Measurements from ENCODE around the gene RDH16.

The RDH16 gene, protein sequence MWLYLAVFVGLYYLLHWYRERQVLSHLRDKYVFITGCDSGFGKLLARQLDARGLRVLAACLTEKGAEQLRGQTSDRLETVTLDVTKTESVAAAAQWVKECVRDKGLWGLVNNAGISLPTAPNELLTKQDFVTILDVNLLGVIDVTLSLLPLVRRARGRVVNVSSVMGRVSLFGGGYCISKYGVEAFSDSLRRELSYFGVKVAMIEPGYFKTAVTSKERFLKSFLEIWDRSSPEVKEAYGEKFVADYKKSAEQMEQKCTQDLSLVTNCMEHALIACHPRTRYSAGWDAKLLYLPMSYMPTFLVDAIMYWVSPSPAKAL

DNA sequence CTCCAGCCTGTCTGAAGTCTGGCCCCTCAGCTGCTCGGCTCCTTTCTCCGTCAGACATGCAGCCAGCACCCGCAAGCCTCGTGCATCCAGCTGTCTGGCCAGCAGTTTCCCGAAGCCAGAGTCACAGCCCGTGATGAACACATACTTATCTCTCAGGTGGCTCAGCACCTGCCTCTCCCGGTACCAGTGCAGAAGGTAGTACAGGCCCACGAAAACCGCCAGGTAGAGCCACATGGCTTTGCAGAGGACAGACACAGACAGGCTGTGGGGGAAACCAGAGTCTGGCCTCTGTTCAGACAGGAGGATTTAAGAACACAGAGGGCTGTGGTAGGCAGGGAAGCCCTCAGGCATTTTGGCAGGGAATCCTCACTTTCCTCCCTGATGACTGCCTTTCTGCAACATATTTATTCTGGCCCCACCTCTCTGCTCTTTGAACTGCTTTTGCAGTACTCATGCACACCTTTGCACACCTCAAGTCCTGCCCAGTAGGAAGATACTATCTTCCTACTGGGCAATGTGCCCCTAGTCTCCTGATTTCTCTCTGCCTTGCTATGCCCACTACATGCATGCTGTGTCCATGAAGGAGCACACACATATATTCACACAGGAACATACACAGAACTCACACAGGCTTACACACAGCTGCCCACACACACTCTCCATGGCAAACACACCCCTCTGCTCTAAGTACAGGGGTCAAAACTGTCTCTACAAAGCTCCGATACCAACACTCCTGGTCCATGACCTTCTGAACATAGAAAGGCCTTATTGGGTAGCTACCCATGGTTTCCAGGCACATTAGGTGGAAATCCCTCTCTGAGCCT is at the start of gene RDH16:
RDH16 (minus strand) TSS at position 380 of the 824 bp plus-strand sequence; CDS start at position 234, 146 bp downstream.
- DNase-seq = no peak

DNA sequence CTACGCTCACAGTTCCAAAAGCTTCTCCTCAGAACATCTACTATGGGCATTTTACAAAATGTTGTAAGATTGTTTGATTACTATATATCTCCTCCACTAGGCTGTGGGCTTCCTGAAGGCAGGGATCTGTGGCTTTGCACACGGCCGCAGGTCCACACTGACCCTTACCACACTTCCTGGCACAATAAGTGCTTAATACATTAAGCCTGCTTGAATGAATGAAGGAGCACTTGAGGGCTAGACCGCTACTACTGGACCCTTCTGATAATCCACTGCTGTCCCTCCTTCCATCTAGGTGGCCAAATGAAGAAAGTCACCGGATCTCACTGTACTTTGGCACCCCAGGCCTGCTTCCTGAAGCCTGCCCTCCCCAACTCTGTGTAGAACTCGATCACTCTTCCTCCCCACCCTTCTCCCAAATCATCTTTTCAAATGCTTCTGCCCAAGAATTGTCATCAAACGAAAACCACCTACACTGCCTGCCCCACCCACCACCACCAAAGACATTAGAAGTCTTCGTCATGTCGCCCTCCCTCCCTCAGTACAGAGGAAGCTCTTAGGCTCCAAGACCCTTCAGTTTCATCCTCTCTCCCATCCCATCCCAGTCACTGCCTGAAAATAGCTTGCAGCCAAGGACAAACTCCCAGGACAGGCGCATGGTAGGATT is 49.5 kb upstream of the RDH16 start:
- no peak for DNase-seq

DNA sequence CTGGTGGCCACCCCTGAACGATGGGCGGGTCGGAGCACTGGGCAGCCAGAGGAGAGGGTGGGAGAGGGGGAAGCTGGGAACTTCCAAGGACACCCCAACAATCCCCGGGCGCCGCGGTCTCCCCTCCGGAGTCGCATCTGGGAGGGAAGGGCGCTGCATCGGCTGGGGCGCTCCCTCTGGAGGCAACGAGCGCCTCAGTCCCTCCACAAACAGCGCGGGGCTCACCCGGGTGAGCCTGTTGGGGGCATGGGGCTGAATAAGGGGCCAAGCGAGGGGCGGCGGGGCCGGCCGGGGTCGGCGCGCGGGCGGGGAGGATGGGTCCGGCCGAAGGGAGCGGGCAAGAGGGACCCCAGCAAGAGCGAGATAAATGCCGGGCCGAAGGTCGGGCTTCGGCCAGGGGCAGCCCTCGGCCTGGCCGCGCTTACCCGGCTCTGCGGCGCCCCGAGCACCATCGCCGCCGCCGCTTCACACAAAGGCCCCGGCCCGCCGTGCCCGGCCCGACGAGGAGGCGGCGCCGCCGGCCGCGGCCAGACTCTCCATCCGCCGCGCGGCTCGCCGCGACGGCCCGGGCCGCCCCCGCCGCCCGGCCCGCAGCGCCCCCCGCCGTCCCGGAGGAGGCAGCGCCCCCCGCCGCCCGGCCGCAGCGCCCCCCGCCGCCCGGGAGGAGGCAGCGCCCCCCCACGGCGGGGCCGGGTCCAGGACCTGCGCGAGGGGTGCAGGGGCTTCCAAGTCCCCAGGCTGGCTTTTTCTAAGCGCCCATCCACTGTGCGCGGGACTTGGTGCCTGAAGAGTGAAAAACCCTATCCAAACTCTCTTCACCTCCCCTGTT is 48.8 kb upstream of the RDH16 start, which contains the start of gene ZBTB39:
ZBTB39 (minus strand) TSS at position 567 of the 829 bp plus-strand sequence. CDS start 1,629 bp downstream, outside the sequence.
- DNase-seq = peak; percentile 60

DNA sequence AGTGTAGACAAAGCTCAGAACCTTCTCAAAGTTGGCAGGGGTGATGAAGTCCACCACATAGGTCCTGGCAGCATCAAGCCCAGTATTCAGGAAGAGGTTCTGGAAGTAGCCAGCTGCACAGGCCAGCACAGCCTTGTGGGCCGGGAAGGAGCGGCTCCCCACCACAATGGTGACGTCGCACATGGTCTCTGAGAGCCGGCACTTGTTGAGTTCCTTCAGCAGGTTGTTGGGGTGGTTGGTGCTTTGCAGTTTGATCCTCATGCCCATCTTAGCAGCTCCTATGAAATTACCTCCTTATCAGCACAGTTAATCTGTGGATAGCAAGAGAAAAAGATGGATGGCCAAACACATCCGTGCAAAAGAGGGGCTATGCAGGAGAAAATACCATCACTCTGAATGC is 47.2 kb upstream of the RDH16 start:
- no peak for DNase-seq

DNA sequence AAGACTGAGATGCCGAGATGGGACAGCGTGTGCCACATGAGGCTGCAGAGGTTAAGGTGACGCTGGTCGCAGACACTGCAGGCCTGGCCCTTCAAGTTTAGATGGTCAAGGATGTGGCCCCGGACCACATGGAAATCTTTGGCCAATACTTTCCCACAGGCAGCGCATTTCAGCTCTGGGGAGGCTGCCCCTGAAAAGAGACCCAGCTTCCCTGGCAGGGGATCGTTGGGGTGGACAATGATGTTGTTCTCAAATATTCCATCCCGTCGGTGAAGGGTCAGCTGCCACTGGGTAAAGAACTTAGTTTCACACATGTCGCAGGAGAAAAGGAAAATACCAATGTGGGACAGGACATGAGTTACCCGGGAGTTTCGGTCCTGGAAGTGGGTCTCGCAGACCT is 46.0 kb upstream of the RDH16 start:
- no peak for DNase-seq

DNA sequence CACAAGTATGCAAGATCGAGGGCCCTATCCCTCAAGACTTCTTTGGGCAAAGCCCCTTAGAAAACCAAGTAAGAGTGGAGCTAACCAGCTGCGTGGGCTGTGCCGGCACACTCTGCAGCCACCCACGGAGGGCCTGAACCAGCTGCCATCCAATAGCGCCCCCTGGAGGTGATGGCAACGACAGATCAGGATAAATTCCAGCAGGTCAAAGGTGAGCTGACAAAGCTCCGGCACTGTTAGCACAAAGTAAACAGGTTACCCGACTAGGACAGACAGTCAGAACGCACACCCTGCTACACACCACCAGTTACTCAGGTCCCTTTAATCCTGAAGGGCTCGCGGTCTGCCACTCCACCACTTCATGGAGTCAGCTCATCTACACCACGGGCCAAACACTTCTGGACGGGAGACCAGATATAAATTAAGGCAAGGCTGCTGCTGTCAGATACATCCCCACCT is 44.1 kb upstream of the RDH16 start:
- DNase-seq = peak; percentile 76

DNA sequence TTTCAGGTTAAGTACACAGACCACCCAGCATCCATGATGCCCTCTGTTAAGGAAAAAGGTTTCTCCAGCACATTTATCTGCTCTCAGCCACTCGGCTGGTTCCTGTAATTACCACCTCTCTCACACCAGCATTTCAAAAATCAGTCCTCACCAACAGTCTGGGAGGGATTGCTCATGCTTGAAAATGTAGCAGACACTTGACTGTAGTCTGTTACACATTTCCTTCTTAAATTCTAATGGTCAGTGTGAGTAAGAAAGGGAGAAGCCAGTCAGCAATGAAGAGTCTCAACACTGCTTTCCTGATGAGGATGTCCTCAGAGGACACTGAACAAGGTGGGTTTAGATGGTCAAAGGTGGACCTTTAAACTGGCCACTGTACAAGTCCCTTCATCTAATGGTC is 43.0 kb upstream of the RDH16 start:
- DNase-seq = peak; percentile 23

DNA sequence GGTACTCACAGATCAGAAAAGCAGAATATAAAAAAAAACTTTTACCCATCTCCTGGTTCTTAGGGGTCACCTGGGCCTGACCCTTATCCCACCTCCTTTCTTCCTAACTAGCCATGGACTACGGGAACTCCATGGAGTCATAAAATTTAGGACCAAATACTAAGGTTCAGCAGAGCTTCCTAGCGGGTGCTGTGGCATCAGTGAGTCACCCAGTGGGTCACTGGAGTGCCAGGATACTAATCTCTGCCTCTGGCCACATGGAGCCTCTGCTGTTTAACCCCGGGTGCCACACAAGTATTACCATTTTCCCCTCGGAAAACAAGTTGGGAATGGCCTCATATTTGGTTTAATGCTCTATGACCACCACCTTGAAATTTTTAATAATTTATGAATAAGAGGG is 42.0 kb upstream of the RDH16 start:
- no peak for DNase-seq

DNA sequence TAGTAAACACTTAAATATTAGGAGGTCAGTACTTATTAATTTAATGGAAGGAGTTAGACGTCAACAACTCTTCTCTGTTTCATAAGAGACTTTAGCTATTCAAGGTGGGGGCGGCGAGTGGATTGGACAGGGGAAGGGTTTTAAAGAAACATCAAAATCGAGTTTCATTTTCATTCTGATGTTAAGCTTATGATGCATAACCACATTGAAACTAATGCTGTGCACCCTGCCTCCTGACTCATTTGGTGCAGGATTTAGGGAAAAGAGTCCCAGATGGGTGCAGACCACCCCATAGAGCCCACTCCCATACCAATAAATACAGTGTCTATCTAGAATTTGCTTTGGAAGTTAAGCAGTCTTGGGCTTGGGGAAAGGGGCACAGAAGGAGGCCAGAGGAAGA is 41.6 kb upstream of the RDH16 start:
- peak; percentile 79 for DNase-seq

DNA sequence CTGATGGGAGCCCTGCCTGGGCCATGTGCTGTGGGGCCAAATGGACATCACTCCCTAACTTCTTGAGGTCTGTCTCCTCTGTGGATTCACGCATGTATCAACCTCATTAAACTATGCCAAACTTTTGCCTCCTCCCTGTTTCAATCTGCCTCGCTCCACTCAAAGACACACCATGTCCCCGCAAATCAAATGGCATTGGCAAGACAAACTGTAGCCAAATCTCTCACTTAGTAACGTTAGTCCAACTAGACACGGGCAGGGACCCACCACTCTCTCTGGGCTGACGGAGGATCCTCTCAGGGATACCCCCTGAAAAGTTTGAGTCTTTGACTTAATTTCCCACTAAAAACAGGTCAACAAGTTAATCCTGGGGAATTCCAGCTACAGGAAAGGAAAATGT is 40.9 kb upstream of the RDH16 start:
- DNase-seq = no peak

DNA sequence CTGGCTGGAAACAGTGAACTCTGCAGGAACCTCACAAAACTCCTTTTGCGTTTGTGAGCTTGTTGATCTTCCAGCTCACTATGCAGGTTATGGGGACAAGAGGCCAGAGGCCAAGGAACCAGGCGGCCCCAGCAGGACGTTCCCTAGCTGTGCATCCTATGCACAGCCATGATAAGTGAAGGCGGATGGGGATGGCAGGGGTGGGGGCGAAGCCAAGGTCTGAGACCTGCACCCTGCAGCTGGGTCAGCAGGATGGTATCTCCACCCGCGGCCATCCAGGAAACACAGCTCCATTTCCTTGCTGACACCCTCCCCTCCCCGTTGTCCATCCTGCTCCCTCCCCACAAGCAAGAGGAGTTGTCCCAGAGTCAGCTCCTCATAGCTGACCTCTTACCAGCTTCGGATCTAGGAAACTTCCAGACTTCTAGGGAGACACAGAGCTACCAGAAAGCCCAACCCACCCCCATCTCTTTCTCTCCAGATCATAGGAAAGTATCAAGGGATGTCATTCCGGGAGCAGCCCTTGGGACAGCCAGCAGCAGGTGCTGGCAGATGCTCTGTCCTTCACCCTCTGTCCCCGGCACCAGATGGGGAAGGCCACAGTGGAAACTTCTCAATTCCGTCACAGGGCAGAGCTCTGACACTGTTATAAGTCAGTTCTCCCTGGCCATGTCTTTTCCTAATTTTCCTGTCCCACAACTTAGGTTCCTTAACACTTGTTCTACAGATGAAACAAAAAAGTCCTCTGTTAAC is 39.6 kb upstream of the RDH16 start:
- DNase-seq = no peak

DNA sequence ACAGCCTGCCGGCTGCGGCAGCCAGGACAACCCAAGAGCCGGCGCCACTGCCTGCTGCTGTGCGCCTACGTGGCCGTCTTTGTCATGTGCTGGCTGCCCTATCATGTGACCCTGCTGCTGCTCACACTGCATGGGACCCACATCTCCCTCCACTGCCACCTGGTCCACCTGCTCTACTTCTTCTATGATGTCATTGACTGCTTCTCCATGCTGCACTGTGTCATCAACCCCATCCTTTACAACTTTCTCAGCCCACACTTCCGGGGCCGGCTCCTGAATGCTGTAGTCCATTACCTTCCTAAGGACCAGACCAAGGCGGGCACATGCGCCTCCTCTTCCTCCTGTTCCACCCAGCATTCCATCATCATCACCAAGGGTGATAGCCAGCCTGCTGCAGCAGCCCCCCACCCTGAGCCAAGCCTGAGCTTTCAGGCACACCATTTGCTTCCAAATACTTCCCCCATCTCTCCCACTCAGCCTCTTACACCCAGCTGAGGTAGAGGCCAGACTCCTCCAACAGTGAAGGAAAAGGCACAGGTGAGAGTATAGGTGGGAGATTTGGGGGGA is 38.6 kb upstream of the RDH16 start:
- DNase-seq = no peak

DNA sequence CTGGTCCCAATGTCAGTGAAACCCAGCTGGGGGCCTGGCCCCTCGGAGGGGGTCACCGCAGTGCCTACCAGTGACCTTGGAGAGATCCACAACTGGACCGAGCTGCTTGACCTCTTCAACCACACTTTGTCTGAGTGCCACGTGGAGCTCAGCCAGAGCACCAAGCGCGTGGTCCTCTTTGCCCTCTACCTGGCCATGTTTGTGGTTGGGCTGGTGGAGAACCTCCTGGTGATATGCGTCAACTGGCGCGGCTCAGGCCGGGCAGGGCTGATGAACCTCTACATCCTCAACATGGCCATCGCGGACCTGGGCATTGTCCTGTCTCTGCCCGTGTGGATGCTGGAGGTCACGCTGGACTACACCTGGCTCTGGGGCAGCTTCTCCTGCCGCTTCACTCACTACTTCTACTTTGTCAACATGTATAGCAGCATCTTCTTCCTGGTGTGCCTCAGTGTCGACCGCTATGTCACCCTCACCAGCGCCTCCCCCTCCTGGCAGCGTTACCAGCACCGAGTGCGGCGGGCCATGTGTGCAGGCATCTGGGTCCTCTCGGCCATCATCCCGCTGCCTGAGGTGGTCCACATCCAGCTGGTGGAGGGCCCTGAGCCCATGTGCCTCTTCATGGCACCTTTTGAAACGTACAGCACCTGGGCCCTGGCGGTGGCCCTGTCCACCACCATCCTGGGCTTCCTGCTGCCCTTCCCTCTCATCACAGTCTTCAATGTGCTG is 38.0 kb upstream of the RDH16 start:
- DNase-seq = no peak

DNA sequence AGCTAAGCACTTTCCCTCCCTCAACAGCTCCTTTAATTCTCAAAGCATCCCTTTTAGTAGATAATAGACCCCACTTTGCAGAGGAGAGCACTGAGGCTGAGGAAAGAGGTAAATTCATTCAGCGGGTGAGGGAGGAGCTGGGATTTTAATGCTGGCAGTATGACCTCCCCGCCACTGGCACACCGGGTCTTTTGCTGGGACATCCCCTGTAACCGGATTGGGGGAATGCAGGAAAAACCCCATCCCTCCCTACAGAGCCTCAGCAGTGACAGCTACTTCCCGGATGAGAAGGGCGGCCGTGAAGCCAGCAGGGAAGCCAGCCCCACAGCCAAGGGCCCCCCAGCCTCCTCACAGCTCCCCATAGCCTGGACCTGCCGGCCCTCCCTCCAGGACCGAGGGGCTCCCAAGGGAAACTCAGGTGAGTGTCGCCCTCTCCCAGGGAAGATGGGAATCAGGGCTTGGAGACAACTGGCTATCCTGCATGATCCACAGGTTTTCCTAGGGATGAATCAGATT is 36.9 kb upstream of the RDH16 start:
- DNase-seq = no peak

DNA sequence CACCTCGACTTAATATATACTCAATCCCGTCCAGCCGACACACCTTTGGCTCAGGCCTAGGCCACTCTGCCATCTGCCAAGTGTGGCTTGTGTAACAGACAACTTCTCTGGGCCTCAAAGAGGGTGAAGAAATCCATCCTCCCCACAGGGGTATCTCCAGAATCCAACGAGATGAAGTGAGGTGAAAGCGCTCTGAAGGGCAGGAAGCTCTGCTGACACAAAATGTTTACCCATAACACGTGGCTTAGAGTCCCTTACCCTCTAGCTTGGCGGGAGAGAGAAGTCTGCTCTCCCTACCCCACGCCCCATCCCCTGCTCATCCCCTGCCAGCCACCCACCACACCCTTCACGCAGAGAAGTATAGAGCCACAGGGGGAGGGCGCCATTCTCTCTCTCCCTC is 35.9 kb upstream of the RDH16 start:
- DNase-seq = no peak

DNA sequence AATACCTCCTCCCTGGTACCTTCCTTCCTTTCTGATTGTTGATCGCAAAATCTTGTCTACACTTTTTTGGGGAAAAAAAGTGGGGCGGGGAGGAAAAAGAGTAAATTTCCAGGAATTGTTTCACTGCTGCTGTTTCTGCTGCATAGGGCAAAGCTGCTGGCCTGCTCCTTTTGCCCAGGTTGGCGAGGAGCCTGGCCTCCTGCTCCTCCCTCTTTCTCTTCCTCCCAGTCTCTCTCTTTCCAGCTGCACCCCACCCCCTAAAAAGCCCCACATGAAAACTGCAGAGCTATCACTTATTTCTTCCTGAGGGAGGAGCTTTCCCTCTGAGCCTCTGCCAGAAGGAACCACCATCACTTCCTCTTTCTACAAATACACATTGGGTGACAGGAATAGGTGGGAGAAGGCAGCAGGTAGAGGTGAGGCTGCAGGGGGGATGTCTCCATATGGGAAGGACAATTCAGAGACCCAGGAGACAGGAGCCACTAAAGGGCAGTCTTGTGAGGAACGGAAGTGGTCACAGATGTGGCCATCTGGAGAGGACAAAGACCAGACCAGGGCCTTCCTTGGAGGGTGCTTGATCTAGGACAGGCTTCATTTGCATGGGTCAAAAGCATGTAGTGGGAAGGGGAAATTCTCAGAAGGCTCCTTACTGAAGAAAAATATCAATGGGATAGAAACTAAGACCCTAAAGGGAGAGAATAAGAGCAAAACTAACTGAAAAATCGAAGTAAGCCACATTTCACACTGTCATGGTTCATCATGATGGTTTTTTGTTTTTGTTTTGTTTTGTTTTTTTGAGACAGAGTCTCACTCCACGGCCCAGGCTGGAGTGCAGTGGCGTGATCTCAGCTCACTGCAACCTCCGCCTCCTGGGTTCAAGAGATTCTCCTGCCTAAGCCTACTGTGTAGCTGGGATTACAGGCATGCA is 34.2 kb upstream of the RDH16 start:
- DNase-seq = no peak

DNA sequence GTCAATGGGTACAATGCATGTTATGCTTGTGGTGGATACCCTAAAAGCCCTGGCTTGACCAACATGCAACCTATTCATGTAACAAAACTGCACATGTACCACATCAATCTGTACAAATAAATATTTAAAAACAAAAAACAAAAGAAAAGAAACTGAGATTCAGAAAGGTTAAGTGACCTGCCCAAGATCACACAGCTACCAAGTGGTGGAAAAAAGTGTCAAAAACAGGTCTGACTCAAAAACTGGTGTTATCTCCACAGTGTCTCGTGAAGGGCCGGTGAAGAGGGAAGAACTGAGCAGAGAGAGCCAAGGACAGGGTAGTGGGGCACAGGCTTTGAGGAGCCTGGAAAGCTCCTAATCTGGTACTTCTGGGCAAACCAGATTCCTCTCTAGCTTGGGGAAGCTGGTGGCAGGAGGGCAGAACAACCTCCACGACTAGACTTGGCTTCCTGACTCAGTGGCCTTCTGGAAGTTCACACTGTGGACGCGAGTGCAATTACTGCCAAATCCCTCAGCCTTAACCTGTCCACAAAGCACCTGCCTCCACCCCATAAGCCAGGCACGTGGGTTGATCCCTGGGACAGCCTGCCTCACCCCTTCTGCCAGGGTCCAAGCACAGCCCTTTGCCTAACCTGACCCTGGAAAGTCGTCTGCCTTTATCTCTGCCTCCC is 33.4 kb upstream of the RDH16 start:
- DNase-seq = no peak

DNA sequence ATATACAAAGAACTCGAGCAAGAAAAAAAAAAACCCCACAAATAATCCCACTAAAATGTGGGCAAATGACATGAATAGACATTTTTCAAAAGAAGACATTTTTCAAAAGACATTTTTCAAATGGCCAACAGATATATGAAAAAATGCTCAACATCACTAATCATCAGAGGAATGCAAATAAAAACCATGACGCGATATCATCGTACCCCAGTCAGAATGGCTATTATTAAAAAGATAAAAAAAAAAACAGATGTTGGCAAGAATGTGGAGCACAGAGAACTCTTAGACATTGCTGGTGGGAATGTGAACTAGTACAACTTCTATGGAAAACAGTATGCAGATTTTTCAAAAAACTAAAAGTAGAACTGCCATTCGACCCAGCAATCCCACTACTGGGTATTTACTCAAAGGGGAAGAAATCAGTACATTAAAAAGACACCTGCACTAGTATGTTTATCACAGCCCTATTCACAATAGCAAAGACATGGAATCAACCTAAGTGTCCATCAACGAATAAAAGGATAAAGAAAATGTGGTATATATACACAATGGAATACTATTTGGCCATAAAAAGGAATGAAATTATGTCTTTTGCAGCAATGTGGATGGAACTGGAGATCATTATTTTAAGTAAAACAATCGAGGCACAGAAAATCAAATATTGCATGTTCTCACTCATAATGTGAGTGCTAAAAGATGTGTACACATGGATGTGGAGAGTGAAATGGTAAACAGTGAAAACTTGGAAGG is 32.6 kb upstream of the RDH16 start:
- no peak for DNase-seq
